ENCODE results near the gene C1orf210. TPM values are rescaled to one million over a fixed set of nuclear protein-coding genes. Genes with fewer than 3 reads are reported as not detected.

The C1orf210 gene
- total RNA-seq, 1 experiment from 2014 or later, result 12.8 TPM

GRCh38 chr1:43308635-43309404 is 23.4 kb upstream of the C1orf210 start:
- H3K9me3 Mint-ChIP-seq, result no peaks in the 10 kb centered on the region
- ChIA-PET CTCF (interaction anchor here (1.2 to 2.0 kb wide), 2 partner anchors 23 to 106 kb away, joined by 3 to 7 read pairs; partner anchors contain the start of gene C1orf210), POLR2A (no interaction called here)
- DNase-seq (ENCODE audit: low spot score) (no peak), ATAC-seq (no peak)
- TF ChIP-seq HMGA2 (CRISPR knock-in tag; IDR thresholded peaks at IDR 0.05), result no peak
- no peak for TF ChIP-seq SMAD3 (CRISPR knock-in tag; IDR thresholded peaks at IDR 0.05; ENCODE audit: borderline replicate concordance)
- TF ChIP-seq RORB (CRISPR knock-in tag; IDR thresholded peaks at IDR 0.05), result no peak
- TF ChIP-seq NFATC4 (CRISPR knock-in tag; IDR thresholded peaks at IDR 0.05), result no peak
- no peak for TF ChIP-seq ZNF671 (CRISPR knock-in tag; IDR thresholded peaks at IDR 0.05)
- TF ChIP-seq IRF2 (CRISPR knock-in tag; IDR thresholded peaks at IDR 0.05; ENCODE audit: borderline replicate concordance, low read depth), result no peak
- TF ChIP-seq, protein P1, sequence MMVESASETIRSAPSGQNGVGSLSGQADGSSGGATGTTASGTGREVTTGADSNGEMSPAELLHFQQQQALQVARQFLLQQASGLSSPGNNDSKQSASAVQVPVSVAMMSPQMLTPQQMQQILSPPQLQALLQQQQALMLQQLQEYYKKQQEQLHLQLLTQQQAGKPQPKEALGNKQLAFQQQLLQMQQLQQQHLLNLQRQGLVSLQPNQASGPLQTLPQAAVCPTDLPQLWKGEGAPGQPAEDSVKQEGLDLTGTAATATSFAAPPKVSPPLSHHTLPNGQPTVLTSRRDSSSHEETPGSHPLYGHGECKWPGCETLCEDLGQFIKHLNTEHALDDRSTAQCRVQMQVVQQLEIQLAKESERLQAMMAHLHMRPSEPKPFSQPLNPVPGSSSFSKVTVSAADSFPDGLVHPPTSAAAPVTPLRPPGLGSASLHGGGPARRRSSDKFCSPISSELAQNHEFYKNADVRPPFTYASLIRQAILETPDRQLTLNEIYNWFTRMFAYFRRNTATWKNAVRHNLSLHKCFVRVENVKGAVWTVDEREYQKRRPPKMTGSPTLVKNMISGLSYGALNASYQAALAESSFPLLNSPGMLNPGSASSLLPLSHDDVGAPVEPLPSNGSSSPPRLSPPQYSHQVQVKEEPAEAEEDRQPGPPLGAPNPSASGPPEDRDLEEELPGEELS (CRISPR knock-in tag; IDR thresholded peaks at IDR 0.05), result no peak
- TF ChIP-seq GABPB1 (CRISPR knock-in tag; IDR thresholded peaks at IDR 0.05), result no peak
- TF ChIP-seq RELA (CRISPR knock-in tag; IDR thresholded peaks at IDR 0.05; ENCODE audit: borderline replicate concordance), result no peak
- TF ChIP-seq, protein P2, sequence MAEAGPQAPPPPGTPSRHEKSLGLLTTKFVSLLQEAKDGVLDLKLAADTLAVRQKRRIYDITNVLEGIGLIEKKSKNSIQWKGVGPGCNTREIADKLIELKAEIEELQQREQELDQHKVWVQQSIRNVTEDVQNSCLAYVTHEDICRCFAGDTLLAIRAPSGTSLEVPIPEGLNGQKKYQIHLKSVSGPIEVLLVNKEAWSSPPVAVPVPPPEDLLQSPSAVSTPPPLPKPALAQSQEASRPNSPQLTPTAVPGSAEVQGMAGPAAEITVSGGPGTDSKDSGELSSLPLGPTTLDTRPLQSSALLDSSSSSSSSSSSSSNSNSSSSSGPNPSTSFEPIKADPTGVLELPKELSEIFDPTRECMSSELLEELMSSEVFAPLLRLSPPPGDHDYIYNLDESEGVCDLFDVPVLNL (CRISPR knock-in tag; IDR thresholded peaks at IDR 0.05; ENCODE audit: borderline replicate concordance, low read depth), result no peak
- TF ChIP-seq SP1 (CRISPR knock-in tag; conservative IDR thresholded peaks at IDR 0.05), result no peak
- TF ChIP-seq, protein P3, sequence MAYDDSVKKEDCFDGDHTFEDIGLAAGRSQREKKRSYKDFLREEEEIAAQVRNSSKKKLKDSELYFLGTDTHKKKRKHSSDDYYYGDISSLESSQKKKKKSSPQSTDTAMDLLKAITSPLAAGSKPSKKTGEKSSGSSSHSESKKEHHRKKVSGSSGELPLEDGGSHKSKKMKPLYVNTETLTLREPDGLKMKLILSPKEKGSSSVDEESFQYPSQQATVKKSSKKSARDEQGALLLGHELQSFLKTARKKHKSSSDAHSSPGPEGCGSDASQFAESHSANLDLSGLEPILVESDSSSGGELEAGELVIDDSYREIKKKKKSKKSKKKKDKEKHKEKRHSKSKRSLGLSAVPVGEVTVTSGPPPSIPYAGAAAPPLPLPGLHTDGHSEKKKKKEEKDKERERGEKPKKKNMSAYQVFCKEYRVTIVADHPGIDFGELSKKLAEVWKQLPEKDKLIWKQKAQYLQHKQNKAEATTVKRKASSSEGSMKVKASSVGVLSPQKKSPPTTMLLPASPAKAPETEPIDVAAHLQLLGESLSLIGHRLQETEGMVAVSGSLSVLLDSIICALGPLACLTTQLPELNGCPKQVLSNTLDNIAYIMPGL (CRISPR knock-in tag; IDR thresholded peaks at IDR 0.05), result no peak
- no peak for TF ChIP-seq ZNF263 (CRISPR knock-in tag; IDR thresholded peaks at IDR 0.05; ENCODE audit: low read depth)
- no peak for TF ChIP-seq CREB1 (CRISPR knock-in tag; IDR thresholded peaks at IDR 0.05)
- no peak for TF ChIP-seq ERG (CRISPR knock-in tag; IDR thresholded peaks at IDR 0.05)
- no peak for TF ChIP-seq TCF7 (CRISPR knock-in tag; IDR thresholded peaks at IDR 0.05; ENCODE audit: low read depth)
- TF ChIP-seq, protein P4, sequence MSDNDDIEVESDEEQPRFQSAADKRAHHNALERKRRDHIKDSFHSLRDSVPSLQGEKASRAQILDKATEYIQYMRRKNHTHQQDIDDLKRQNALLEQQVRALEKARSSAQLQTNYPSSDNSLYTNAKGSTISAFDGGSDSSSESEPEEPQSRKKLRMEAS (CRISPR knock-in tag; IDR thresholded peaks at IDR 0.05), result no peak
- TF ChIP-seq, protein P5, sequence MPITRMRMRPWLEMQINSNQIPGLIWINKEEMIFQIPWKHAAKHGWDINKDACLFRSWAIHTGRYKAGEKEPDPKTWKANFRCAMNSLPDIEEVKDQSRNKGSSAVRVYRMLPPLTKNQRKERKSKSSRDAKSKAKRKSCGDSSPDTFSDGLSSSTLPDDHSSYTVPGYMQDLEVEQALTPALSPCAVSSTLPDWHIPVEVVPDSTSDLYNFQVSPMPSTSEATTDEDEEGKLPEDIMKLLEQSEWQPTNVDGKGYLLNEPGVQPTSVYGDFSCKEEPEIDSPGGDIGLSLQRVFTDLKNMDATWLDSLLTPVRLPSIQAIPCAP (CRISPR knock-in tag; IDR thresholded peaks at IDR 0.05), result no peak
- TF ChIP-seq, protein P6, sequence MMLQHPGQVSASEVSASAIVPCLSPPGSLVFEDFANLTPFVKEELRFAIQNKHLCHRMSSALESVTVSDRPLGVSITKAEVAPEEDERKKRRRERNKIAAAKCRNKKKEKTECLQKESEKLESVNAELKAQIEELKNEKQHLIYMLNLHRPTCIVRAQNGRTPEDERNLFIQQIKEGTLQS (CRISPR knock-in tag; conservative IDR thresholded peaks at IDR 0.05), result no peak
- TF ChIP-seq JAZF1 (CRISPR knock-in tag; IDR thresholded peaks at IDR 0.05), result no peak
- H3K27ac Mint-ChIP-seq, result peak overlapping the region; percentile 27; the same call in 1 of the 2 replicates
- H3K36me3 Mint-ChIP-seq, result no peaks in the 10 kb centered on the region
- H3K4me3 Mint-ChIP-seq, result no peak overlapping the region
- H3K27me3 Mint-ChIP-seq (ENCODE audit: low read depth), result no peaks in the 10 kb centered on the region; the same call in 1 of the 2 replicates
- H3K4me1 Mint-ChIP-seq, result no peaks in the 10 kb centered on the region
